ENCODE data around the gene CPNE4. TPM values are rescaled to one million over a fixed set of nuclear protein-coding genes. Genes with fewer than 3 reads are reported as not detected.

CPNE4 gene
- total RNA-seq, 2 experiments from 2014 or later: not detected

DNA sequence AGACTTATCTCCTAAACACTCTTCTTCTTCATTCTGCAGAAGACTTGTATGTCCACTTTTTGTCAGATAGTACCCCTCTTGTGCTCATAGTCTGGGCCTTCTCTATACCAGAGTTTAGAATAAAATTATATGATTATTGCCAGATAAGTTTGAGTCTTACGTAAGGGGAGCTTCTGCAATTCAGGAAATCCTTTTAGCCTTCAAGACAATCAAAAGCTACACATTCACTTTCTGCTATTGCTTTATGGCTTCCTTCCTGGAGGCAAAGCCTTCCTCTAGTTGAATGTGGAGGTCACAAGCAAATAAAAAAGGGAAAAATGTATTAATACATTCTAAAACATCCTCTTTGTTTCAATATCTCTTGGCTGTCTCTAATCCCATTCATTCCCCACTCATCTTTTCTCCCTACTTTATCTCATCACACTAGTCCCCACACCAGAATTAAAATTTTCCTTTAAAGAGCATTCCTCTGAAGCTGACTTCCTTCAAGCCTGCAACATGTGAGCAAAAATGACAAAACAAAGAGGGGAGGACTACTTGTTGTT, 186.8 kb downstream of the CPNE4 start:
- no peak overlapping the region for H3K4me3 Mint-ChIP-seq
- H3K27me3 Mint-ChIP-seq: peaks cover 2% of the 10 kb centered on the region
- no peak for DNase-seq
- no peaks in the 10 kb centered on the region for H3K36me3 Mint-ChIP-seq (ENCODE audit: low read depth)
- H3K9me3 Mint-ChIP-seq: no peaks in the 10 kb centered on the region
- POLR2A ChIA-PET: no interaction called here
- H3K27ac Mint-ChIP-seq: no peak overlapping the region
- no peaks in the 10 kb centered on the region for H3K4me1 Mint-ChIP-seq (ENCODE audit: low read depth)
- TF ChIP-seq, protein P1, sequence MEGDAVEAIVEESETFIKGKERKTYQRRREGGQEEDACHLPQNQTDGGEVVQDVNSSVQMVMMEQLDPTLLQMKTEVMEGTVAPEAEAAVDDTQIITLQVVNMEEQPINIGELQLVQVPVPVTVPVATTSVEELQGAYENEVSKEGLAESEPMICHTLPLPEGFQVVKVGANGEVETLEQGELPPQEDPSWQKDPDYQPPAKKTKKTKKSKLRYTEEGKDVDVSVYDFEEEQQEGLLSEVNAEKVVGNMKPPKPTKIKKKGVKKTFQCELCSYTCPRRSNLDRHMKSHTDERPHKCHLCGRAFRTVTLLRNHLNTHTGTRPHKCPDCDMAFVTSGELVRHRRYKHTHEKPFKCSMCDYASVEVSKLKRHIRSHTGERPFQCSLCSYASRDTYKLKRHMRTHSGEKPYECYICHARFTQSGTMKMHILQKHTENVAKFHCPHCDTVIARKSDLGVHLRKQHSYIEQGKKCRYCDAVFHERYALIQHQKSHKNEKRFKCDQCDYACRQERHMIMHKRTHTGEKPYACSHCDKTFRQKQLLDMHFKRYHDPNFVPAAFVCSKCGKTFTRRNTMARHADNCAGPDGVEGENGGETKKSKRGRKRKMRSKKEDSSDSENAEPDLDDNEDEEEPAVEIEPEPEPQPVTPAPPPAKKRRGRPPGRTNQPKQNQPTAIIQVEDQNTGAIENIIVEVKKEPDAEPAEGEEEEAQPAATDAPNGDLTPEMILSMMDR (IDR thresholded peaks at IDR 0.05): no peak
- intact Hi-C loops (cut with micrococcal nuclease): no loop called here
- CTCF ChIA-PET: no interaction called here
- no peak for ATAC-seq

DNA sequence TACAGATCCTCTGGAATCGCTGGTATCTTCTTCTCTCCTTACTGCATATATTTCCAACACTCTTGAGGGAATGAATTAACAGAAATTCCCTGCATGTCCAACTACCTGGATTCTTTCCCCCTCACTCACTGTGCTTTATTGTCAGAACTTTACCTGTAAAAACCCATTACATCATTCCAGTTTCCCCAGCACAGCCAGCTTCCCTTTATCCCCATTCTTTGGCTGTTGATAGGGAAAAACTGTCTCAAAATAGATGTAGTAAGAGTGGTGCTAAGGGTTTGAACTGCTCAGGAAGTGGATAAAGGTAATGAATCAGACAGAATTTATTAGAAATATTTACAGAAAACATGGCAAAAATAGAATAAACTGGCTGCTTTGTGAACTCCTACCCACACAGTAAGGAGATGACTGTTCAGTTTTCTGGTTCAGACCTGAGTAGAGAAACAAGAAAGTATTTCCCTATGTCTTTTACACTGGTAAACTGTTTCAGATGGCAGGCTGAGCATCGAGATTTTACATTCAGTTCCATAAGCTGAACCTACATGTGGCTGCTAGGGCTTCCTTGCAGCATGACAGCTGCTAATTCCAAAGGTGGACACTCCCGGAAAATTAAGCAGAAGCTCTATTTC, 188.4 kb downstream of the CPNE4 start:
- POLR2A ChIA-PET: no interaction called here
- CTCF ChIA-PET: no interaction called here
- H3K36me3 Mint-ChIP-seq (ENCODE audit: low read depth): no peaks in the 10 kb centered on the region
- TF ChIP-seq, protein P1 (IDR thresholded peaks at IDR 0.05): no peak
- H3K9me3 Mint-ChIP-seq: no peaks in the 10 kb centered on the region
- peaks cover 2% of the 10 kb centered on the region for H3K27me3 Mint-ChIP-seq
- H3K4me1 Mint-ChIP-seq (ENCODE audit: low read depth): no peaks in the 10 kb centered on the region
- intact Hi-C loops (cut with micrococcal nuclease): no loop called here
- no peak overlapping the region for H3K27ac Mint-ChIP-seq
- no peak overlapping the region for H3K4me3 Mint-ChIP-seq
- DNase-seq (no peak), ATAC-seq (no peak)

- no peaks in the 10 kb centered on the region for H3K9me3 Mint-ChIP-seq
- ATAC-seq: no peak
- H3K36me3 Mint-ChIP-seq (ENCODE audit: low read depth): no peaks in the 10 kb centered on the region
- H3K4me3 Mint-ChIP-seq: no peak overlapping the region
- POLR2A ChIA-PET: no interaction called here
- TF ChIP-seq, protein P1 (IDR thresholded peaks at IDR 0.05): no peak
- CTCF ChIA-PET: no interaction called here
- H3K27ac Mint-ChIP-seq: no peak overlapping the region
- no peak for DNase-seq
- no peaks in the 10 kb centered on the region for H3K4me1 Mint-ChIP-seq (ENCODE audit: low read depth)
- intact Hi-C loops (cut with micrococcal nuclease): no loop called here
- H3K27me3 Mint-ChIP-seq: peaks cover 2% of the 10 kb centered on the region
Measured at GRCh38 chr3:131843174-131843573, 191.6 kb downstream of the CPNE4 start.

- no peaks in the 10 kb centered on the region for H3K27me3 Mint-ChIP-seq
- TF ChIP-seq, protein P1 (IDR thresholded peaks at IDR 0.05): no peak
- DNase-seq (no peak), ATAC-seq (no peak)
- no peaks in the 10 kb centered on the region for H3K9me3 Mint-ChIP-seq
- no peak overlapping the region for H3K27ac Mint-ChIP-seq
- no peak overlapping the region for H3K4me3 Mint-ChIP-seq
- intact Hi-C loops (cut with micrococcal nuclease): no loop called here
- ChIA-PET CTCF (no interaction called here), POLR2A (no interaction called here)
- no peaks in the 10 kb centered on the region for H3K36me3 Mint-ChIP-seq (ENCODE audit: low read depth)
- H3K4me1 Mint-ChIP-seq (ENCODE audit: low read depth): no peaks in the 10 kb centered on the region
Measured at GRCh38 chr3:131840156-131840797, 194.5 kb downstream of the CPNE4 start.

- POLR2A ChIA-PET: no interaction called here
- ATAC-seq: no peak
- Mint-ChIP-seq H3K27ac (no peak overlapping the region), H3K36me3 (ENCODE audit: low read depth) (no peaks in the 10 kb centered on the region), H3K9me3 (no peaks in the 10 kb centered on the region), H3K4me3 (no peak overlapping the region), H3K4me1 (ENCODE audit: low read depth) (no peaks in the 10 kb centered on the region), H3K27me3 (peaks cover 2% of the 10 kb centered on the region)
- TF ChIP-seq, protein P1 (IDR thresholded peaks at IDR 0.05): no peak
- CTCF ChIA-PET: no interaction called here
- intact Hi-C loops (cut with micrococcal nuclease): no loop called here
- no peak for DNase-seq
Measured at GRCh38 chr3:131835906-131836305, 198.9 kb downstream of the CPNE4 start.

Measured in activated CD8-positive, alpha-beta T cell treated with anti-CD3 and anti-CD28 coated beads for 36 hours (primary cell).